HG02623 (cell line): ENCODE measurements around the gene APOBEC3A.
"Not testable (repeated sequence)": the region's sequence is repeated elsewhere in the genome, so short reads cannot be mapped to it uniquely, and the experiment has no call there.

Source experiments
- ATAC-seq: cut with Tn5 transposase; IDR thresholded peaks from one replicate; pipeline ENCODE4 v1.9.1; 2021; ENCODE audit warnings: moderate library complexity; ENCODE audit not compliant: unreplicated experiment

Gene APOBEC3A

GRCh38 chr22:38957808-38958650 lies 620 bp downstream of the APOBEC3A start:
- ATAC-seq, result no peak

- not testable (repeated sequence) for ATAC-seq
These were observed 1.2 kb downstream of the APOBEC3A start for GRCh38 chr22:38958651-38958943.

GRCh38 chr22:38959590-38959989 lies 2.2 kb downstream of the APOBEC3A start:
- no peak for ATAC-seq

- not testable (repeated sequence) for ATAC-seq
These were observed 3.3 kb downstream of the APOBEC3A start for GRCh38 chr22:38960673-38961072.

- ATAC-seq, result not testable (repeated sequence)
These were observed 5.9 kb downstream of the APOBEC3A start for GRCh38 chr22:38963291-38963738.

- ATAC-seq, result no peak
These were observed 6.5 kb downstream of the APOBEC3A start for GRCh38 chr22:38963872-38964271.

GRCh38 chr22:38964306-38964705 lies 6.9 kb downstream of the APOBEC3A start:
- ATAC-seq, result no peak

GRCh38 chr22:38964989-38965388 lies 7.6 kb downstream of the APOBEC3A start:
- no peak for ATAC-seq

- ATAC-seq, result no peak
These were observed 8.4 kb downstream of the APOBEC3A start for GRCh38 chr22:38965614-38966379.

GRCh38 chr22:38966380-38966702 lies 8.9 kb downstream of the APOBEC3A start:
- no peak for ATAC-seq

GRCh38 chr22:38966942-38967341 lies 9.5 kb downstream of the APOBEC3A start:
- no peak for ATAC-seq

GRCh38 chr22:38967451-38968450 lies 10.3 kb downstream of the APOBEC3A start:
- no peak for ATAC-seq

- no peak for ATAC-seq
These were observed 11.4 kb downstream of the APOBEC3A start for GRCh38 chr22:38968801-38969200.

GRCh38 chr22:38970551-38970950 lies 13.1 kb downstream of the APOBEC3A start:
- ATAC-seq, result no peak

- ATAC-seq, result no peak
These were observed 13.8 kb downstream of the APOBEC3A start for GRCh38 chr22:38971202-38971601.

GRCh38 chr22:38971791-38972190 lies 14.4 kb downstream of the APOBEC3A start:
- no peak for ATAC-seq

GRCh38 chr22:38972558-38972957 lies 15.1 kb downstream of the APOBEC3A start:
- ATAC-seq, result no peak

GRCh38 chr22:38973289-38974169 lies 16.1 kb downstream of the APOBEC3A start:
- ATAC-seq, result no peak

GRCh38 chr22:38974170-38974825 lies 16.9 kb downstream of the APOBEC3A start:
- ATAC-seq, result no peak

- no peak for ATAC-seq
These were observed 17.4 kb downstream of the APOBEC3A start for GRCh38 chr22:38974826-38975175.
